ENCODE results near the gene PRELID1. TPM values are rescaled to one million over a fixed set of nuclear protein-coding genes. Genes with fewer than 3 reads are reported as not detected.

Gene PRELID1
- total RNA-seq, 6 experiments from 2014 or later, result 64.1 to 116 (median 84.4) TPM

GRCh38 chr5:177288191-177288590, 15.4 kb upstream of the PRELID1 start:
- no peak for TF ChIP-seq CTCF (IDR thresholded peaks at IDR 0.05)
- no peak for TF ChIP-seq POLR2A (IDR thresholded peaks at IDR 0.05)
- H3K9me3 ChIP-seq, result no peaks in the 10 kb centered on the region
- H3K27me3 ChIP-seq, result no peaks in the 10 kb centered on the region
- no peak for DNase-seq
- no peak overlapping the region for H3K27ac ChIP-seq
- H3K4me1 ChIP-seq, result no peaks in the 10 kb centered on the region
- no peak for ATAC-seq
- WGBS (ENCODE audit: insufficient coverage, low coverage, low lambda C conversion rate, missing lambda C conversion rate), result 91% methylated on average over 2 of the region's 2 CpGs
- peaks cover 0 to 92% (median 34%) of the 10 kb centered on the region in 4 donors for H3K36me3 ChIP-seq
- intact Hi-C loops (cut with DNase I), result no loop called here
- no peak overlapping the region for H3K4me3 ChIP-seq

GRCh38 chr5:177290816-177291596, 12.6 kb upstream of the PRELID1 start:
- no peak for TF ChIP-seq CTCF (IDR thresholded peaks at IDR 0.05)
- no peak for TF ChIP-seq POLR2A (IDR thresholded peaks at IDR 0.05)
- 92% methylated on average over 12 of the region's 12 CpGs for WGBS (ENCODE audit: insufficient coverage, low coverage, low lambda C conversion rate, missing lambda C conversion rate)
- DNase-seq (no peak), ATAC-seq (no peak)
- Histone ChIP-seq H3K9me3 (no peaks in the 10 kb centered on the region), H3K4me3 (no peak overlapping the region), H3K27me3 (no peaks in the 10 kb centered on the region), H3K27ac (no peak overlapping the region), H3K36me3 (peaks cover 0 to 95% (median 34%) of the 10 kb centered on the region in 4 donors), H3K4me1 (no peaks in the 10 kb centered on the region)
- intact Hi-C loops (cut with DNase I), result no loop called here

- Histone ChIP-seq H3K9me3 (no peaks in the 10 kb centered on the region), H3K27ac (no peak overlapping the region), H3K36me3 (peaks cover 0 to 90% (median 33%) of the 10 kb centered on the region in 4 donors), H3K4me1 (no peaks in the 10 kb centered on the region), H3K27me3 (no peaks in the 10 kb centered on the region), H3K4me3 (no peak overlapping the region)
- WGBS (ENCODE audit: insufficient coverage, low coverage, low lambda C conversion rate, missing lambda C conversion rate), result 84% methylated on average over 6 of the region's 7 CpGs
- intact Hi-C loops (cut with DNase I), result no loop called here
- no peak for DNase-seq
- no peak for ATAC-seq
- no peak for TF ChIP-seq POLR2A (IDR thresholded peaks at IDR 0.05)
- no peak for TF ChIP-seq CTCF (IDR thresholded peaks at IDR 0.05)
These were observed 11.9 kb upstream of the PRELID1 start for GRCh38 chr5:177291735-177292134.

- Histone ChIP-seq H3K27me3 (no peaks in the 10 kb centered on the region), H3K4me1 (no peaks in the 10 kb centered on the region), H3K4me3 (no peak overlapping the region), H3K36me3 (peaks cover 0 to 68% (median 28%) of the 10 kb centered on the region in 4 donors), H3K27ac (no peak overlapping the region), H3K9me3 (no peaks in the 10 kb centered on the region)
- ATAC-seq (peak in 1 of 4 donors; percentile 15), DNase-seq (no peak)
- no peak for TF ChIP-seq CTCF (IDR thresholded peaks at IDR 0.05)
- 96% methylated on average over 3 of the region's 12 CpGs for WGBS (ENCODE audit: insufficient coverage, low coverage, low lambda C conversion rate, missing lambda C conversion rate)
- intact Hi-C loops (cut with DNase I), result no loop called here
These were observed 9.6 kb upstream of the PRELID1 start for GRCh38 chr5:177293819-177294581.
